GM21529 (cell line): ENCODE data around the gene KLHL3.

Experiments
- ATAC-seq: cut with Tn5 transposase; IDR thresholded peaks from one replicate; pipeline ENCODE4 v1.9.1; 2021; ENCODE audit not compliant: unreplicated experiment

KLHL3 gene

DNA sequence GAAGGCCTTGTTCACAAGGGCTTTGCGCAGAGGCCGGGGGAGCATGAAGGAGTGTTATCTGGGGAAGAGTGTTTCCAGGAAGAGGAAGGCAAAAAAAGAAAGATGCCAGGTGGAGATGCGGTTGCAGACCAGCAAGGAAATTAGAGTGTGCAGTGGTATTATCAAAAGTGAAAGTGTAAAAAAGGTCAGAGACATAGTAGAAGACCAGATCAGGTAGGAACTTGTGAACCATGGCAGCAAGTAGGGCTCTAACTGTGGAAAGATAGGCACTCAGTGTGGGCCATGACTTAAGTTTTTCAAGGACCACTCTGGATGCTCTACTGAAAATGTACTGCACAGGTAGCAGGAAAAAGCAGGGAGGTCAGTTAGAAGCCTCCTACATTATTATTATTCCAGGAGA is 146.7 kb downstream of the KLHL3 start:
- ATAC-seq, result no peak

- ATAC-seq, result no peak
Observed at GRCh38 chr5:137587919-137588318, 148.0 kb downstream of the KLHL3 start.

DNA sequence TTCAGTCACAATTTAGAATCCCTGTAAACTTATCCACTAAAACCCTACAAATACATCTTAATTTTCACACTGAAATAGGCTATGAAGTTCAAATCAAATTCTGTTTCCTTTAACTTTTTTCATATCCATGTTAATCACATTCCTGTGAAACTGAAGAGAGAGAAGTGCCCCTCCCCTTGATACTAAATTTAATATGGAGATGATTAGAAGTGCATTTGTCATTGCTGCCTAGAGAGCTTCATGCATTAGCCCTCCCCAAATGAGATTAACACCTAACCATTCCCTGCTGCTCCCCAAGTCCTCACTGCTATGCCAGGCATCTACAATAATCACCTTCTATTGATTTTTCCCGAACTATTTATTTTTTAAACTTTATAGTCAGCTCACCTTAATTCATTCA is 151.6 kb downstream of the KLHL3 start:
- ATAC-seq, result no peak

DNA sequence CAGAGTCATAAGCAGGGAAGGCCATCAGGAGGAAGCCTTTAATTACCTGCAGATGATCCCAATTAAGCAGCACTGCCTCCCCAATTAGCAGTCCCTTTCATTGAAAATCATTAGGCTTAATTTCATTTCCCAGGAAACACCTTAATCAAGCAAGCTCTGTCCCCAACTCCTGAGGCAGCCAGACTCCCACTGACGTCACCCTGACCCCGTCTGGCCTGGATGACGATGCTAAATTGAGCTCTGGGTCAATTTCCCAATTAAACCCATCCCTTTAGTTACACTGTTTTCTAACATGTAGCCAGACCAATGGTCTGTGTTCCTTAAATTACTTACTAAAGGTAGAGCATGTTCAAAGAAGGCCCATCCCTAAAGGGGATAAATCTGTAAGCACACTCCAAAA is 152.8 kb downstream of the KLHL3 start:
- ATAC-seq, result no peak

DNA sequence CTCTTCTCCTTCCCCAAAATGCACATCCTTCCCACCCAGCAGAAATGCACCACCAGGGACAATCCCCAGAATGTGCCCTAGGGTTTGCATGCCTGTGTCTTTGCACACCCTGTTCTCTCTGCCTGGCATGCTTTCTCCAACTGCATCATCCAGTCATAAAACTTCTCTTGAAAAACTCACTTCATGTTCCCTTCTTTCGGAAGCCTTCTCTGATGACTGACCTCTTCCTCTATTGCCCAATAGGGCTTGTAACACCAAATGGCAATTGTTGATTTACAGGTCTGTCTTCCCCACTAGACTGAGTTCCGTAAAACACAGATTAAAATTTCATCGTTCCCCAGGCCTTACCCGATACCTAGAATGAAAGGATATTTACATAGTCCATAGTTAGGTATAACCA is 153.7 kb downstream of the KLHL3 start:
- no peak for ATAC-seq

- no peak for ATAC-seq
Observed at GRCh38 chr5:137581776-137582175, 154.1 kb downstream of the KLHL3 start.

DNA sequence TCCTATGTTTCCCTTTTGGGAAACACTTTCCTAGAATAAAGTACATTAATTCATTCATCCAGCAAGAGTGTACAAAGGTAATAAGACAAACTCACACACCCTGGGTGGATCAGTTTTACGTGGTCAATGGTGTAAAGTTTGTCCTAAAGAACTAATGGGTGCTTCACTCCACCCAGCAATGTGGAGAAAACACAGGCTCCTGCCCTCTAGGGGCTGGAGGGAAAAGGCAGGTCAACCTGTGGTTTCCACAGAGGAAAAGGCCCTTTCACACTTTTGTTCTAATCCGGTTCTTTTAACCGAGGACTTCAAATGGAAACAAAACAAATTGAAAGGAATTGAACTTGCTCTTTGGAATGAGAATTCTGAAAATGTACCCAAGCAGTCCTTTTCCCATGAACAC is 155.9 kb downstream of the KLHL3 start:
- no peak for ATAC-seq

DNA sequence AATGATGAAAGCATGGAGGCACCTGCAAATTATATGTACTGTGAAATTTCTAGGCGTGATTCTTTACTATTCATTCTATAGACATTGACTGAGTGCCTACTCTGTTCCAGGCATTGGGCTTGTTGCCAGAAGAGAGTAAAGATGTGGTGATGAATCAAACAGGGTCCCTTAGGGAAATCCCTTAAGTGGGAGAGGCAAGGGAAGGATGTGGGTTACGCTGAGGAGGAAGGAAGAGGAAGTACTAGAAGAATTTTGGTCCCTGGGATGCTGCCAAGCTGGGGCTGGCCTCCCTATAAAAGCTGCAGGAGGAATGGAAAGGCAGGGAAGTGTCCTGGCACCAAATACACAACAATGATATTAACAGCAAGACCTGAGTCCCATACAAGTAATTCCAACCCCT is 160.0 kb downstream of the KLHL3 start:
- ATAC-seq, result no peak

DNA sequence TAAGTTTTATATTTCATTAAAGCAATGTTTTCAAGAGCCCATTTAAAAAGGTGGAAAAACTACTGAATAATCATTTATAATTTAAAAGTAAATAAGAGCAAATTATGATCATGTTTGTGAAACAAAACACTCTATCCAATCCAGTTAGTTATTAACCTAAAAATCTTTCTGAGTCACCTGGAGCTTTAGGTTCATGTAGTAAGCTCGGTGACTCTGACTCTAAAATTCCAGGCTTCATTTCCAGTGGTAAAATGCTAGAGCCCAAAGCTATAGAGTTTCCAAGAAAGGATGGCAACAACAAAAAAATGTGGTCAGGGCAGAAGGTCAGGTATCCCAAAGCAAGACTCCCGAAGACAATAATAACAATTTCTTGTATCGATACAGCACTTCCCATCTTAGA is 160.7 kb downstream of the KLHL3 start:
- no peak for ATAC-seq

GRCh38 chr5:137573376-137573775 is 162.5 kb downstream of the KLHL3 start:
- ATAC-seq, result no peak

DNA sequence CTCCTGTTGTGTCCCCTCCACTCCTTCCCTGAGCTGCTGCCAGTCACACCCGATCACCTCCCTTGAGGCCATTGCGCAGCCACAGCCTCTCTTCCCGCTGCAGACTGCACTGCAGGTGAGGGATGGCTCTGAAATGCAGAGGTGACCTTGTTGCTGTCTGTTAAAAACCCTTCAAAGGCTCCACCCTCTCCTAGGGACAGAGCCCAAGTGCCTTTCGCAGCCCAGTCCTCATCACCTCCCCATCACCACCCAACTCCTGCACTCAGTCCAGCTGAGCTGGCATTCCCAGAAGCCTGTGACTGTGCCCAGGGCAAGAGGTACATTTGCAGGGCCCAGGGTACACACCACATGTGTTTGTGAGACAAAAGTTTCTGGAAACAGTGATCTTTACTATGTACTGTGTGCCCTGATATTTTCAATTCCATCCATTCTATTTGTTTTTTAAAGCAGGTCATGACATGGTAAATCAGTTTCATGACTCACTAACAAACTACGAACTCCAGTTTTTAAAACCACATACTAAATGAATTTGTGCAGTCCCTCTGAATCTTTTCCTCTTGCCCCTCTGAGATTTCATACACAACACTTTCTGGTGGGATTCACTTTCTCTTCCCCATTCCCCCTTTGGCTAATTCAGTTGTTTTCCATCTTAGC is 163.7 kb downstream of the KLHL3 start:
- ATAC-seq, result no peak

DNA sequence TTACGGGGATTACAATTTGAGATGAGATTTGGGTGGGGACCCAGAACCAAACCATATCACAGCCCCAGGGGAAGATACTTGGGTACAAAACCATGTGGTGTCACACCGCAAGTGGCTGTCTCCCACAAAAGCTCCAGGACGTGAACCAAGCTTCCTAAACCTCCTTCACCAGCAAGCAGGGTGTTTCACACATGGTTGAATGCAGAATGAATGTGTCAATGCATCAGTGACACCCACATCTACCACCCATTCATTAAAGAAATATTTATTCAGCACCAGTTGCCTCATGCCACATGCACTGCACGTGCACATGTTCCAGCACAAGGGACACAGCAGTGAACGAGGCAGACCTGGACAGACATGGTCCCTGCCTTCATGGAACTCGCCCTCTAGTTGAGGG is 165.8 kb downstream of the KLHL3 start:
- ATAC-seq, result no peak
